SK-N-SH treated with all-trans-retinoic acid at 6 μM for 48 hours (cell line): Measurements from ENCODE around the gene IL4R.
"Not testable (repeated sequence)": the region's sequence is repeated elsewhere in the genome, so short reads cannot be mapped to it uniquely, and the experiment has no call there.

Experiments used
- ATAC-seq: fragments of 200-7000 bp; cut with Tn5 transposase; 3 replicates; pipeline ENCODE4 v1.9.1; 2020; ENCODE audit warnings: mild to moderate bottlenecking, moderate library complexity
- ARNTL ChIP-seq: fragments of 450-650 bp; formaldehyde crosslinking; IDR thresholded peaks from 2 replicates; pipeline ENCODE4 v1.5.0; 2020; ENCODE audit warnings: low read depth, mild to moderate bottlenecking, moderate library complexity, borderline replicate concordance
- BACH2 ChIP-seq: fragments of 250-450 bp; sonication (Bioruptor Pico); IDR thresholded peaks from 2 replicates; pipeline ENCODE4 v1.9.0; 2021; ENCODE audit warnings: mild to moderate bottlenecking, borderline replicate concordance
- CSDC2 ChIP-seq: fragments of 250-450 bp; sonication (Bioruptor Pico); IDR thresholded peaks from 2 replicates; pipeline ENCODE4 v1.5.0; 2020; ENCODE audit warnings: mild to moderate bottlenecking, moderate library complexity
- ESRRG ChIP-seq: fragments of 250-450 bp; sonication (Bioruptor Pico); IDR thresholded peaks from 2 replicates; pipeline ENCODE4 v1.6.1; 2021; ENCODE audit warnings: mild to moderate bottlenecking
- GLIS3 ChIP-seq: fragments of 250-450 bp; sonication (Bioruptor Pico); IDR thresholded peaks from 2 replicates; pipeline ENCODE4 v1.5.0; 2020; ENCODE audit warnings: mild to moderate bottlenecking, moderate library complexity
- OSR1 ChIP-seq: fragments of 250-450 bp; sonication (Bioruptor Pico); IDR thresholded peaks from 2 replicates; pipeline ENCODE4 v1.8.0; 2022; ENCODE audit warnings: moderate library complexity, mild to moderate bottlenecking, inconsistent platforms
- PPARA ChIP-seq: fragments of 250-450 bp; sonication (Bioruptor Pico); IDR thresholded peaks from 2 replicates; pipeline ENCODE4 v1.5.0; 2020; ENCODE audit warnings: mild to moderate bottlenecking, borderline replicate concordance
- RARB ChIP-seq: fragments of 250-450 bp; sonication (Bioruptor Pico); IDR thresholded peaks from 2 replicates; pipeline ENCODE4 v1.8.0; 2021; ENCODE audit warnings: mild to moderate bottlenecking, moderate library complexity
- SNAI2 ChIP-seq: fragments of 250-450 bp; sonication (Bioruptor Pico); IDR thresholded peaks from 2 replicates; pipeline ENCODE4 v1.5.0; 2020; ENCODE audit warnings: mild to moderate bottlenecking, moderate library complexity
- TCF4 ChIP-seq: fragments of 250-450 bp; sonication (Bioruptor Pico); IDR thresholded peaks from 2 replicates; pipeline ENCODE4 v1.8.0; 2021; ENCODE audit warnings: mild to moderate bottlenecking, moderate library complexity, borderline replicate concordance
- TOX ChIP-seq: fragments of 250-450 bp; sonication (Bioruptor Pico); IDR thresholded peaks from 2 replicates; pipeline ENCODE4 v1.8.0; 2021; ENCODE audit warnings: mild to moderate bottlenecking, moderate library complexity, borderline replicate concordance
- ZC3H10 ChIP-seq: fragments of 250-450 bp; sonication (Bioruptor Pico); IDR thresholded peaks from 2 replicates; pipeline ENCODE4 v1.5.1; 2021; ENCODE audit warnings: mild to moderate bottlenecking, moderate library complexity
- ZFP3 ChIP-seq: fragments of 250-450 bp; sonication (Bioruptor Pico); IDR thresholded peaks from 2 replicates; pipeline ENCODE4 v1.5.0; 2020; ENCODE audit warnings: mild to moderate bottlenecking, moderate library complexity
- ZFP30 ChIP-seq: fragments of 450-650 bp; formaldehyde crosslinking; IDR thresholded peaks from 2 replicates; pipeline ENCODE4 v1.5.0; 2022; ENCODE audit warnings: mild to moderate bottlenecking, moderate library complexity
- ZNF565 ChIP-seq: fragments of 450-650 bp; formaldehyde crosslinking; conservative IDR thresholded peaks from 2 replicates; pipeline ENCODE4 v1.5.0; 2020; ENCODE audit warnings: low read depth, mild to moderate bottlenecking, moderate library complexity
- ZNF70 ChIP-seq: fragments of 450-650 bp; formaldehyde crosslinking; IDR thresholded peaks from 2 replicates; pipeline ENCODE4 v1.5.0; 2020; ENCODE audit warnings: mild to moderate bottlenecking, moderate library complexity
- ZNF8 ChIP-seq: fragments of 450-650 bp; formaldehyde crosslinking; IDR thresholded peaks from 2 replicates; pipeline ENCODE4 v1.5.0; 2020; ENCODE audit warnings: mild to moderate bottlenecking, moderate library complexity
- TF ChIP-seq, protein P1 (sequence below): fragments of 250-450 bp; sonication (Bioruptor Pico); IDR thresholded peaks from 2 replicates; pipeline ENCODE4 v1.5.0; 2020; ENCODE audit warnings: mild to moderate bottlenecking, moderate library complexity
- TF ChIP-seq, protein P2 (sequence below): fragments of 250-450 bp; sonication (Bioruptor Pico); IDR thresholded peaks from 2 replicates; pipeline ENCODE4 v1.8.0; 2020; ENCODE audit warnings: mild to moderate bottlenecking, moderate library complexity, borderline replicate concordance
- TF ChIP-seq, protein P3 (sequence below): fragments of 250-450 bp; sonication (Bioruptor Pico); IDR thresholded peaks from 2 replicates; pipeline ENCODE4 v1.5.1; 2021; ENCODE audit warnings: mild to moderate bottlenecking, moderate library complexity

Gene IL4R

DNA sequence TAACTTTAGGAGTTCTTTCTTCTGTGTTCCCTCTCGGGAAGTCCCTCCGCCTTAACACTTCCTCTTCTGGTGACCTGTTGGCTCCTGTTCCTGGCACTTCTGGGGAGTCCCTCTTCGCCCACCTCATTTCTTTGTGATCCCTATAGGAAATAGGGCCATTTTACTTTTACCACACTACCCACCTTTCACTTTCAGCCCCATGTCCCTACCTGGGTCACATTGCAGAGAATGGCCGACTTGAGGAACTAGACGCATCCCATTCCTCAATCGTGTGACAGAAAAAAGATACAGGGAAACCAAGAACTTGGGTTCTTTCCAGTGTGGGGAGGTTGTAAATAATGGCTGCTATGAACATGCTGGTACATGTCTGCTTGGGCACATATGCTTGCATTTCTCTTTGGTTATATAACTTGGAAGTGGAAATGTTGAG, 94.8 kb downstream of the IL4R start:
- TF ChIP-seq ZNF8 (CRISPR knock-in tag): no peak
- no peak for TF ChIP-seq RARB (CRISPR knock-in tag)
- TF ChIP-seq ZNF70 (CRISPR knock-in tag): no peak
- TF ChIP-seq OSR1: no peak
- no peak for TF ChIP-seq ARNTL (CRISPR knock-in tag)
- no peak for TF ChIP-seq ZFP30 (CRISPR knock-in tag)
- TF ChIP-seq CSDC2 (CRISPR knock-in tag): no peak
- TF ChIP-seq GLIS3 (CRISPR knock-in tag): no peak
- TF ChIP-seq PPARA: no peak
- no peak for ATAC-seq

DNA sequence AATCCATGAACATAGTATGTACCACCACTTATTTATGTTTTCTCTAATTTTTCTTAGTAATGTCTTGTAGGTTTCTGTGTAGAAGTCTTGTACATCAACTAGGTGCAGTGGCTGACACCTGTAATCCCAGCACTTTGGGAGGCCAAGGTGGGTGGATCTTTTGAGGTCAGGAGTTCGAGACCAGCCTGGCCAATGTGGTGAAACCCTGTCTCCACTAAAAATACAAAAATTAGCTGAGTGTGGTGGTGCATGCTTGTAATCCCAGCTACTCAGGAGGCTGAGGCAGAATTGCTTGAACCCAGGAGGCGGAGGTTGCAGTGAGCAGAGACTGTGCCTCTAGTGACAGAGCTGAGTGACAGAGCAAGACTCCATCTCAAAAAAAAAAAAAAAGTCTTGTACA, 96.2 kb downstream of the IL4R start:
- not testable (repeated sequence) for ATAC-seq

DNA sequence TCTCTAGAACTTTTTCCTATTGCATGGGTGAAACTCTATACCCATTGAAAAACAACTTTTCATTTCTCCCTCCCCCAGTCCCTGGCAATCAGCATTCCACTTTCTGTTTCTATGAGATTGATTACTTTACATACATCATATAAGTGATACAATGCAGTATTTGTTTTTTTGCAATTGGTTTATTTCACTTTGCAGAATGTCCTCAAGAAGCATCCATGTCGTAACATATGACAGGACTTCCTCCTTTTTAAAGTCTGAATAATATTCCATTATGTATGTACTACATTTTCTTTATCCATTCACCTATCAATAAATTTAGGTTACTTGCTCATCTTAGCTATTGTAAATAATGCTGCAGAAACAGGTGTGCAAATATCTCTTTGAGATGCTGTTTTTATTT, 97.0 kb downstream of the IL4R start:
- TF ChIP-seq, protein P1, sequence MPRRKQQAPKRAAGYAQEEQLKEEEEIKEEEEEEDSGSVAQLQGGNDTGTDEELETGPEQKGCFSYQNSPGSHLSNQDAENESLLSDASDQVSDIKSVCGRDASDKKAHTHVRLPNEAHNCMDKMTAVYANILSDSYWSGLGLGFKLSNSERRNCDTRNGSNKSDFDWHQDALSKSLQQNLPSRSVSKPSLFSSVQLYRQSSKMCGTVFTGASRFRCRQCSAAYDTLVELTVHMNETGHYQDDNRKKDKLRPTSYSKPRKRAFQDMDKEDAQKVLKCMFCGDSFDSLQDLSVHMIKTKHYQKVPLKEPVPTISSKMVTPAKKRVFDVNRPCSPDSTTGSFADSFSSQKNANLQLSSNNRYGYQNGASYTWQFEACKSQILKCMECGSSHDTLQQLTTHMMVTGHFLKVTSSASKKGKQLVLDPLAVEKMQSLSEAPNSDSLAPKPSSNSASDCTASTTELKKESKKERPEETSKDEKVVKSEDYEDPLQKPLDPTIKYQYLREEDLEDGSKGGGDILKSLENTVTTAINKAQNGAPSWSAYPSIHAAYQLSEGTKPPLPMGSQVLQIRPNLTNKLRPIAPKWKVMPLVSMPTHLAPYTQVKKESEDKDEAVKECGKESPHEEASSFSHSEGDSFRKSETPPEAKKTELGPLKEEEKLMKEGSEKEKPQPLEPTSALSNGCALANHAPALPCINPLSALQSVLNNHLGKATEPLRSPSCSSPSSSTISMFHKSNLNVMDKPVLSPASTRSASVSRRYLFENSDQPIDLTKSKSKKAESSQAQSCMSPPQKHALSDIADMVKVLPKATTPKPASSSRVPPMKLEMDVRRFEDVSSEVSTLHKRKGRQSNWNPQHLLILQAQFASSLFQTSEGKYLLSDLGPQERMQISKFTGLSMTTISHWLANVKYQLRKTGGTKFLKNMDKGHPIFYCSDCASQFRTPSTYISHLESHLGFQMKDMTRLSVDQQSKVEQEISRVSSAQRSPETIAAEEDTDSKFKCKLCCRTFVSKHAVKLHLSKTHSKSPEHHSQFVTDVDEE (CRISPR knock-in tag): no peak
- TF ChIP-seq GLIS3 (CRISPR knock-in tag) (no peak), SNAI2 (CRISPR knock-in tag) (no peak), ESRRG (CRISPR knock-in tag) (no peak), TOX (CRISPR knock-in tag) (no peak), ZFP3 (CRISPR knock-in tag) (no peak), ARNTL (CRISPR knock-in tag) (no peak), BACH2 (no peak), TCF4 (no peak), ZNF565 (CRISPR knock-in tag) (no peak), OSR1 (no peak), CSDC2 (CRISPR knock-in tag) (no peak), ZNF70 (CRISPR knock-in tag) (no peak), ZNF8 (CRISPR knock-in tag) (no peak), RARB (CRISPR knock-in tag) (no peak), ZFP30 (CRISPR knock-in tag) (no peak)
- TF ChIP-seq, protein P2, sequence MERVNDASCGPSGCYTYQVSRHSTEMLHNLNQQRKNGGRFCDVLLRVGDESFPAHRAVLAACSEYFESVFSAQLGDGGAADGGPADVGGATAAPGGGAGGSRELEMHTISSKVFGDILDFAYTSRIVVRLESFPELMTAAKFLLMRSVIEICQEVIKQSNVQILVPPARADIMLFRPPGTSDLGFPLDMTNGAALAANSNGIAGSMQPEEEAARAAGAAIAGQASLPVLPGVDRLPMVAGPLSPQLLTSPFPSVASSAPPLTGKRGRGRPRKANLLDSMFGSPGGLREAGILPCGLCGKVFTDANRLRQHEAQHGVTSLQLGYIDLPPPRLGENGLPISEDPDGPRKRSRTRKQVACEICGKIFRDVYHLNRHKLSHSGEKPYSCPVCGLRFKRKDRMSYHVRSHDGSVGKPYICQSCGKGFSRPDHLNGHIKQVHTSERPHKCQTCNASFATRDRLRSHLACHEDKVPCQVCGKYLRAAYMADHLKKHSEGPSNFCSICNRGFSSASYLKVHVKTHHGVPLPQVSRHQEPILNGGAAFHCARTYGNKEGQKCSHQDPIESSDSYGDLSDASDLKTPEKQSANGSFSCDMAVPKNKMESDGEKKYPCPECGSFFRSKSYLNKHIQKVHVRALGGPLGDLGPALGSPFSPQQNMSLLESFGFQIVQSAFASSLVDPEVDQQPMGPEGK: no peak
- TF ChIP-seq, protein P3, sequence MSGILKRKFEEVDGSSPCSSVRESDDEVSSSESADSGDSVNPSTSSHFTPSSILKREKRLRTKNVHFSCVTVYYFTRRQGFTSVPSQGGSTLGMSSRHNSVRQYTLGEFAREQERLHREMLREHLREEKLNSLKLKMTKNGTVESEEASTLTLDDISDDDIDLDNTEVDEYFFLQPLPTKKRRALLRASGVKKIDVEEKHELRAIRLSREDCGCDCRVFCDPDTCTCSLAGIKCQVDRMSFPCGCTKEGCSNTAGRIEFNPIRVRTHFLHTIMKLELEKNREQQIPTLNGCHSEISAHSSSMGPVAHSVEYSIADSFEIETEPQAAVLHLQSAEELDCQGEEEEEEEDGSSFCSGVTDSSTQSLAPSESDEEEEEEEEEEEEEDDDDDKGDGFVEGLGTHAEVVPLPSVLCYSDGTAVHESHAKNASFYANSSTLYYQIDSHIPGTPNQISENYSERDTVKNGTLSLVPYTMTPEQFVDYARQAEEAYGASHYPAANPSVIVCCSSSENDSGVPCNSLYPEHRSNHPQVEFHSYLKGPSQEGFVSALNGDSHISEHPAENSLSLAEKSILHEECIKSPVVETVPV (CRISPR knock-in tag): no peak
- ATAC-seq: no peak

DNA sequence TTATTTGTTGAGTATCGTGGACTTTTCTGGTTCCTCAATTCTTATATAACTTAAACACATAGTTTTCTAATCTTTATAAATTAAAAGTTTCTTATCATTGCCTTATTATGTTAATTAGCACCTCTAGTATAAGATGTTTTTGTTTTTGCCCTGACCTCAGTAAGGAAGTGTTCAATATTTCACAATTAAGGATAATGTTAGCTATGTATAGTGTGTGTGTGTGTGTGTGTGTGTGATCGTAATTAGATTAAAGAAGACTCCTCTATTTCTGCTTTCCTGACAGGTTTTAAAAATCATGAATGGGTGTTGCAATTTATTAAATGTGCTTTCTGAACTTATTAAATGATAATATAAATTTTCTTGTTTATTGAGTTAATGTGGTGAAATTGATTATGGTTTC, 100.2 kb downstream of the IL4R start:
- no peak for ATAC-seq
- no peak for TF ChIP-seq TOX (CRISPR knock-in tag)
- TF ChIP-seq ZC3H10 (CRISPR knock-in tag): no peak
- TF ChIP-seq RARB (CRISPR knock-in tag): no peak
- TF ChIP-seq, all 23 proteins: peak for 0
